ENCODE results near the gene ARRB1.

GRCh38 chr11:75262961-75263852 is 88.3 kb downstream of the ARRB1 start:
- TF ChIP-seq ELK4 (IDR thresholded peaks at IDR 0.05; ENCODE audit: borderline replicate concordance, low read depth, low read length), result no peak
- TF ChIP-seq ZNF624 (tag by site-specific recombination; IDR thresholded peaks at IDR 0.05), result no peak
- TF ChIP-seq CTCF (tag by site-specific recombination; IDR thresholded peaks at IDR 0.05), result no peak
- no peak for TF ChIP-seq PATZ1 (tag by site-specific recombination; IDR thresholded peaks at IDR 0.05)
- TF ChIP-seq ZNF302 (tag by site-specific recombination; IDR thresholded peaks at IDR 0.05; ENCODE audit: low read depth), result no peak
- no peak for TF ChIP-seq ZNF416 (tag by site-specific recombination; IDR thresholded peaks at IDR 0.05)
- no peak for TF ChIP-seq ZNF133 (tag by site-specific recombination; IDR thresholded peaks at IDR 0.05)
- no peak for TF ChIP-seq MYNN (tag by site-specific recombination; IDR thresholded peaks at IDR 0.05; ENCODE audit: borderline replicate concordance)
- no peak for TF ChIP-seq ZNF488 (tag by site-specific recombination; IDR thresholded peaks at IDR 0.05)
- TF ChIP-seq ZNF174 (tag by site-specific recombination; IDR thresholded peaks at IDR 0.05), result no peak
